ENCODE results near the gene NYNRIN.

DNA sequence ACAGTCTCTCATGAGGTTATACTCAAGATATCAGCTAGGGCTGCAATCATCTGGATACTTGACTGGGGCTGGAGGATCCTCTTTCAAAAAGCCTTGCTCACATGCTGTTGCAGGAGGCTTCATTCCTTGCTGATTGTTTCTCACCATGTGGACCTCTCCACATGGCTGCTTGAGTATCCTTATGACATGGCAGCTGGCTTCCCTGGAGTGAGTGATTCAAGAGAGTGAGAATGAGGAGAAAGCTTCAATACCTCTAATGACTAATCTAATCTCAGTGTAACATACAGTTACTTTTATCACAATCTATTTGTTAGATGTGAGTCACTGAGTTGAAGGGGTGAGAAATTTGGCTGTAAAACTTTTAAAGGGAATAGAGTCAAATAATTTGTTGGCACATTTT, 58.2 kb downstream of the NYNRIN start:
- no peak for TF ChIP-seq CTCF (IDR thresholded peaks at IDR 0.05)
- TF ChIP-seq POLR2A (IDR thresholded peaks at IDR 0.05), result no peak
